GM18520 (cell line): ENCODE measurements around the gene CACNB1.

Experiments used
- ATAC-seq: cut with Tn5 transposase; IDR thresholded peaks from one replicate; pipeline ENCODE4 v1.9.1; 2021; ENCODE audit not compliant: unreplicated experiment

Gene CACNB1

DNA sequence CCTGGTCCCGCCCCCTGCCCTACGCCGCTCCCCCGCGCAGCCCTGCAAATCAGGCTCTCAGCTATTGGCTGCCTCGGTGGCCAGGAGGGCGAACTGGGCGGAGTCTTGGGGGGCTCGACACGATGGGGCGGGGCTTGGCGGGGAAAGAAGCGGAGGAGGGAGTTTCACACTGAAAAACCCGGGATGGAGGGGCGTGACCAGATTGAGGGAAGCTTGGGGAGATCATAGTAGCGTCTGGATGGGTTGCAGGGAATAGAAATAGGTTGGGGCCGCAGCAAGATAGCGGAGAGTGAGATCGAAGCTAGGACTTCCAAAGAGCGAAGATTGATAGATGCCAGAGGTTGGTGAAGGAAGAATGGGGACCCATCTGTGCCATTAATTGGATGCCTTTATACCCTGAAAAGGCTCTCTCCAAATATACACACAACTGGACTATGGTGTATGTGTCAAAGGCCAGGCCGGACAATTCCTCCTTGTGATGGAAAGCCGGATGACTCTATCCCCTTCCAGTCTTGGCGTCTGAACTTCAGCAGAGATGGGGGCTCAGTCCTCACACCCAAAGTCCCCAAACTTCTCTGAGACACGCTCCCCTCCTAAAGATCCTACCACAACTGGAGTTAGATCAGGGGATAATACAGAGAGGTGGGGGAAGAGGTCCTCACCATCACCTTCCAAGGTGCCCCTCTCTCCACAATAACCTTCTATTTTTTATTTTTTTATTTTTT lies 28.7 kb upstream of the CACNB1 start:
- ATAC-seq: no peak

- no peak for ATAC-seq
These were observed 28.0 kb upstream of the CACNB1 start, which contains the start of gene STAC2 for GRCh38 chr17:39225308-39225958. Gene STAC2 (minus strand): TSS chr17:39225945. CDS start chr17:39225502, 443 bp downstream.

GRCh38 chr17:39224778-39225307 lies 27.4 kb upstream of the CACNB1 start:
- no peak for ATAC-seq

DNA sequence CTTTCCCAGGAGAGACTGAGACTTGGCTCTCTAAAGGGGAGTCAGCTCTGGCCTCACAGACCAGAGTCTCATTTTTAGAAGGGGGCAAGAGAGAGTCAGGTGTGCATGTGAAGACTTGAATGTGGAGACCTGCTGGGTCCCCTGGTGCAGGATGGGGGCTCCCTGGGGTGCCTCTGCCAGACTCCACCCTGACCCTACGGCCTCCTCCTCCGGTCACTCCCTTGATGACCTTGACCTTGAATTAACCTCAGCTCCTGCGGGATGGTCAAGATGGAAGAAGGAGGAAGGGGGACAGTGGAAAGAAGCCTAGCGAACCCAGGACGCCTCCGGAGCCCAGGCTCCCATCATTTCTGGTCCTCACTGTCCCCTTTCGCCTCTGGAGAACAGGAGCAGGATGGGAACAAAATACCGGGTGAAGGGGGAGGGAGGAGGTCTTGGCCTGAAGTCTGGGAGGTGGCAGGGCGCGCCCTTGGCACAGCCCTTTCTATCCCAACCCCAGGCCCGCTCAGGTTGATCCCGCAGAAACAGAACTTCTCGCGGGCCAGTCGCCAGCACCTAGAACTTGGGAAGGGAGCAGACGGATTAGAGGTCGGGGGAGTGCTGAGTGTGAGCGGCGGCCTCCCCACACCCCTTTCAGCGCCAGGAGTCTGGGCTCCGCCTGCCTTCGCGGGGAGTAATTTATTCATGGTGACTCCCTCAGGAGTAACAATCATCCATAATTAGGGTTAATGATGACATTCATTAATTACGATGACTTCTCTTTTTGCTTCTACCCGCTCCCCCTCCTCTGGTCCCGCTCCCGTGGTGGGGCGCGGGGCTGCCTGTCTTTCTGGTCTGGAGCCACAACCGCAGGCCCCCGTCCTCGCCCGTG lies 26.7 kb upstream of the CACNB1 start:
- ATAC-seq: no peak

- ATAC-seq: no peak
These were observed 25.7 kb upstream of the CACNB1 start for GRCh38 chr17:39222866-39223834.

- ATAC-seq: no peak
These were observed 24.7 kb upstream of the CACNB1 start for GRCh38 chr17:39222151-39222550.

DNA sequence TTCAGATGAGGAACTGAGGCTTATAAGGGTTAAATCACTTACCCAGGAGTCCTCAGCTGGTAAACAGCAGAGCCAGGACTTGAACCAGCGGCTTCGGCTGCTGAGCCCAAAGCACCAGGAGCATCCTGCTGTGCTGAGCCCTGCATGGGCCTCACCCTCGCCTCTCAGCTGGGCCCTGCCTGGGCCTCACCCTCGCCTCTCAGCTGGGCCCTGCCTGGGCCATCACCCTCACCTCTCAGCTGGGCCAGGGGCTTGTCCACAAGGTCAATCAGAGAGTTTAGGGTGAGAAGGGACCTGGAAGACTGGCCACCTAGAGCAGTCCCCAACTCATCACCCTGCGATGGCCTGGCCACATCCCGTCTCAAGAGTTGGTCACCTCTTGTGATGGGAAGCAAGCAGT lies 24.1 kb upstream of the CACNB1 start:
- no peak for ATAC-seq

DNA sequence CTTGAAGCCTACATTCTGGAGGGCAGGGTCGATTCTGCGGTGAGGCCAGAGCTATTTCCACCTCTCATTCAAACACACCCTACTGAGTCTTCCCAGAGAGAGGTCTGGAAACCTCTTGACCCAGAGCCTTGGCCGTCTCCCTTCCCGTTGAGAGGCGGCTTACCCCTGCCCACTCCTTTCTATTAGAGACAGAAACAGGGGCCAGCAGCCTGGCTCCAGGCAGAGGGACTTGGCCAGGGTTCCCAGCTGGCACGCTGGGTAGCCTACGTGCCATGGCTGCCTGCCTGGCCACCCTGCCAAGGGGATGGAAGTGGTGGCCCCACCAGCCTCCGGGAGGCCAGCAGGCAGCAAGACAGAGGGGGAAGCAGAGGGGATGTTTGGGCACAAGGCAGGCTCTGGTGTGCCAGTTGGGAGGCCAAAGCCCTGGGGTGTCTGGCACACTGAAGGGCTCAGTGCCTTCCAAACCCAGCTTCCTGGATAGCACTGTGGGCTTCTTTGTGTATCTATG lies 22.2 kb upstream of the CACNB1 start:
- ATAC-seq: no peak

GRCh38 chr17:39218906-39219305 lies 21.4 kb upstream of the CACNB1 start:
- no peak for ATAC-seq

- ATAC-seq: no peak
These were observed 20.4 kb upstream of the CACNB1 start for GRCh38 chr17:39217734-39218369.

DNA sequence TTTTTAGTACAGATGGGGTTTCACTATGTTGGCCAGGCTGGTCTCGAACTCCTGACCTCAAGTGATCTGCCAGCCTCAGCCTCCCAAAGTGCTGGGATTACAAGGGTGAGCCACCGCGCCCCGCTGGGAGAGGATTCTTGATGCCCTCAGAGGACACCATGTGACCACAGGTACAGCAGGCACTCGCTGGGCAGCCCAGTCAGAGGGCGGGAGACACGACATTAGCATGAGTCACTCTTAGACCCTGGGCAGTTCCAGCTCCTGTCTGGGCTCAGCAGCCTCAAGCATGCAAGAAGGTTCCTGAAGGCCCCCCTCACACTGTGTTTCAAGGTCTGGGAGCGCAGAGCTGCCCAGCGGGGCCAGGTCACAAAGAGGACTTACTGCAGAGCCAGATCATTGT lies 16.4 kb upstream of the CACNB1 start:
- ATAC-seq: no peak

DNA sequence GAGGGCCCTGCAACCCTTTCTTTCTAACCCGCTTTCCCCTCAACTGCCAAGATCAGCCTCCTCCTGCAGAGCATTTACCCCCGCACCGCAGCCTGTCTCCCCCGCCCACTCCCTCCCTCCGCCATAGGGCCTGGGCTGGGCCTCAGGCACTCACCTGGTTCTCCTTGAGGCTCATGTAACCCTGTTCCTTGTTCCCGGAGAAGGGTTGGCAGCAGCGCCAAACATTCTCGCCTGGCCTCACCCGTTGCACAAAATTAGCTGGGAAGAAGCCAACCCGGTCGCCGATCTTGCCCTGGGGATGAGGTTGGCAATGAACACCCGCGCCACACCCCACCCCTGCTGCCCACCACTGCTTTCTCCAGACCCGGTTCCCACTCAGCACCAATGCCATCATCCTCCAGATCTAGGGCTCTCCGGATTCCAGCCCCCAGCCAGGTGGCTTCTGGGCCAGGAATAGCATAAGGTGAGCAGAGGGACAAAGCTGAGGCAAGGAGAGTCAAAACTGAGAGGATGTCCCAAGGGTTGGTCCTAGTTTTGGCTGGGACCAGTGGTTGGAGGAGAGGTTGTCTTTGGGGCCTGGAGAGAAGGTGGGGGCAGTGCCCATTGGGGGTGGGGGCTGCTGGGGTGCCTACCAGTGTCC lies 15.5 kb upstream of the CACNB1 start:
- no peak for ATAC-seq

- no peak for ATAC-seq
These were observed 14.8 kb upstream of the CACNB1 start for GRCh38 chr17:39212195-39212810.

GRCh38 chr17:39210093-39210434 lies 12.6 kb upstream of the CACNB1 start:
- ATAC-seq: no peak

DNA sequence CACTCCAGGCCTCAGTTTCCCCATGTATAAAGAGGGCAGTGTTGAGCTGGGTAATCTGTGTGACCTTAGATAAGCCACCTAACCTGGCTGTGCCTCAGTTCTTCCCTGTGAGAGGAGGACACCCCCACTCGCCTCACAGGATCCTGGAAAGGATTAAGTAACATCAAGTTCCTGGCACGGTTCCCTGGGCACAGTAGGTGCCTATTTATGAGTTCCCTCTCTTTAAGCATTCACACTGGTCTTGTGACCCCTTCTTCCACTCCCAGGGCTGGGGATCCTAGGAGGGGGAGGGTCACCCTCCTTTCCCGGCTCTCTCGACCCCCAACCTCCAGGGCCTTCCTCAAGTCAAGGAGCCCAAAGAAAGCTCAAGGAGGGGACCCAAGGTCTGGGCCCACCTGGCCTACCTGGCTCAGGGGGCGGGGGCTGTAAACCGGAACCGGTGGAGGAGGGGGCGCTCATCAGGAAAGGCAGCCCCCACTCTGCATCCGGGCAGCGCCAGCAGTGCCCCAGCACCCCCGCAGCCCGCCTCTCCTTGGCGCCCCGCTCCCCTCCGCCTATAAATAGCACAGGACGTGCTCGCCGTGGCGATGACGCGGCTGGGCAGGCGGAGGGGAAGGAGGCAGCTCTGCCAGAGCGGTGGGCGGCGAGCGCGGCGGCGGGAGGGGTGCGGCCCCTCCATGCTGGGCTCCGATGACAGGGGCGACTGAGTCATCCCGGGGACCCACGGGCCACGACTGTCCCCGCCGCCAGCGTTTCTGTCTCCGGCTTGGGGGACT lies 12.0 kb upstream of the CACNB1 start:
- no peak for ATAC-seq

DNA sequence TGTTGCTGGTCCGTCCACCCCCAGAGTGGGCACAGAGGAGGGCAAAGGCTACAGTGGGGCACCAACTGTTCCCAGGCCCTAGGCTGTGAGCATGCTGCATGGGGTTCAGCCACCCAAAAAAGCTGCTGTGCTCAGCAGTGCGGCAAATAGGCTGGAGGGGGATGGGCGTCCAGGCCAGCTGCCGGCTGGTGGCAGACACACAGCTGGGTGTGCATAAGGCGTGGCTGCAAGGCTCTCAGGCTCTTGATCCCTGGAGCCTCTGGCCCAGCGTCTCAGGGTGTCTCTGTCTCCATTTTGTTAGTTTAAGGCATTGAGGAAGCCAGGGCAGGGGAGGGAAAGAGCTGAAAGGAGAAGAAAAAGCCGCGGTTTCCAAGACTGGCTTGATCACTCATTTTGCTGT lies 11.4 kb upstream of the CACNB1 start:
- no peak for ATAC-seq

GRCh38 chr17:39208136-39208535 lies 10.7 kb upstream of the CACNB1 start:
- ATAC-seq: no peak

DNA sequence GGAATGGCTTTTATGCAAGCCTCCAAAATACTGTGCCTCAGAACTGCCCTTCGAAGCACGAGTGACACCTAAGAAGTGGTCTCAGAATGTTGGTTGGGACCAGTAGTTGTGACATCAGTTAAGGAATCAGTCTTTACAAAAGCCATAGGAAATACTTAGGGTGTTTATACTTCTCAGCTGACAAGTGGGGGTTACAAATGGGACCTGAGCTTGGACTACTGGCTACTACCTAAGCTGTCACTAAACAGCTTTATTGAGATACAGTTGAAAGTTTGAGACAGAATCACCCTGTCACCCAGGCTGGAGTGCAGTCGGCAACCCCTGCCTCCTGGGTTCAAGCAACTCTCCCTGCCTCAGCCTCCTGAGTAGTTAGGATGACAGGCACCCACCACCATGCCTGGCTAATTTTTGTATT lies 7.7 kb upstream of the CACNB1 start:
- no peak for ATAC-seq
